GM18858 (cell line): ENCODE data around the gene TMIGD1.
"Not testable (repeated sequence)": the region's sequence is repeated elsewhere in the genome, so short reads cannot be mapped to it uniquely, and the experiment has no call there.

ENCODE experiments used
- ATAC-seq: cut with Tn5 transposase; IDR thresholded peaks from one replicate; pipeline ENCODE4 v1.9.1; 2021; ENCODE audit not compliant: unreplicated experiment

The TMIGD1 gene

GRCh38 chr17:30360086-30360808, 26.4 kb upstream of the TMIGD1 start:
- ATAC-seq = no peak

GRCh38 chr17:30358055-30358760, 24.4 kb upstream of the TMIGD1 start:
- no peak for ATAC-seq

GRCh38 chr17:30357476-30357875, 23.6 kb upstream of the TMIGD1 start:
- ATAC-seq = no peak

GRCh38 chr17:30354701-30355100, 20.8 kb upstream of the TMIGD1 start:
- ATAC-seq = no peak

GRCh38 chr17:30352240-30352814, 18.5 kb upstream of the TMIGD1 start:
- no peak for ATAC-seq

- no peak for ATAC-seq
Observed at GRCh38 chr17:30351735-30352134, 17.9 kb upstream of the TMIGD1 start.

GRCh38 chr17:30351263-30351662, 17.4 kb upstream of the TMIGD1 start:
- ATAC-seq = not testable (repeated sequence)

- no peak for ATAC-seq
Observed at GRCh38 chr17:30349252-30349651, 15.4 kb upstream of the TMIGD1 start.

GRCh38 chr17:30347488-30347887, 13.6 kb upstream of the TMIGD1 start:
- no peak for ATAC-seq

- no peak for ATAC-seq
Observed at GRCh38 chr17:30346221-30346795, 12.5 kb upstream of the TMIGD1 start.

GRCh38 chr17:30345527-30346075, 11.7 kb upstream of the TMIGD1 start:
- no peak for ATAC-seq

GRCh38 chr17:30345089-30345433, 11.2 kb upstream of the TMIGD1 start:
- ATAC-seq = no peak

- no peak for ATAC-seq
Observed at GRCh38 chr17:30344283-30345088, 10.6 kb upstream of the TMIGD1 start.

- no peak for ATAC-seq
Observed at GRCh38 chr17:30343796-30344195, 9.9 kb upstream of the TMIGD1 start.

GRCh38 chr17:30343244-30343643, 9.4 kb upstream of the TMIGD1 start:
- not testable (repeated sequence) for ATAC-seq

- ATAC-seq = no peak
Observed at GRCh38 chr17:30341703-30342249, 7.9 kb upstream of the TMIGD1 start.

GRCh38 chr17:30340801-30341356, 7.0 kb upstream of the TMIGD1 start:
- ATAC-seq = no peak

GRCh38 chr17:30339086-30339485, 5.2 kb upstream of the TMIGD1 start:
- ATAC-seq = no peak

GRCh38 chr17:30337393-30337999, 3.6 kb upstream of the TMIGD1 start:
- no peak for ATAC-seq
